Gastrocnemius medialis (tissue), 4 donors: Measurements from ENCODE around the gene ZNF350. TPM values are rescaled to one million over a fixed set of nuclear protein-coding genes. Genes with fewer than 3 reads are reported as not detected.

ENCODE experiments used
- ATAC-seq, 2 donors: fragments of 150-250 bp; one replicate each; pipeline ENCODE4 v1.9.1; 2016
- DNase-seq, 2 donors: peaks; one replicate each; pipeline ENCODE4 v3.0.0-alpha.2; 2019
- H3K27ac ChIP-seq, 4 donors: fragments of 200-600 bp; sonication (generic); 1 replicate in 1 of 4; 2 replicates in 3 of 4; pipeline ENCODE4 v1.5.1; 2016 to 2018; ENCODE audit warnings: mild to moderate bottlenecking in 2 of 4, moderate library complexity in 1 of 4
- H3K27me3 ChIP-seq, 3 donors: fragments of 200-600 bp; sonication (generic) in 2 of 3; 1 replicate in 1 of 3; 2 replicates in 2 of 3; pipeline versions ENCODE4 v1.5.1 to v1.6.0; 2016 to 2019; ENCODE audit warnings: mild to moderate bottlenecking in 1 of 3, moderate library complexity in 1 of 3
- H3K36me3 ChIP-seq, 2 donors: fragments of 200-600 bp; sonication (generic) in 1 of 2; one replicate each; pipeline ENCODE4 v1.5.1; 2017 to 2018
- H3K4me1 ChIP-seq, 2 donors: fragments of 200-600 bp; sonication (generic) in 1 of 2; one replicate each; pipeline ENCODE4 v1.5.1; 2016 to 2017; ENCODE audit warnings: mild to moderate bottlenecking in 2 of 2
- H3K4me3 ChIP-seq, 4 donors: fragments of 200-600 bp; sonication (generic) in 3 of 4; 1 replicate in 1 of 4; 2 replicates in 3 of 4; pipeline ENCODE4 v1.5.1; 2016 to 2019; ENCODE audit warnings: mild to moderate bottlenecking in 2 of 4
- H3K9me3 ChIP-seq, 3 donors: fragments of 200-600 bp; sonication (generic) in 2 of 3; 1 replicate in 1 of 3; 2 replicates in 2 of 3; pipeline ENCODE4 v1.5.1; 2016 to 2019
- CTCF ChIP-seq, 5 experiments: fragments of 450-650 bp in 3 of 5; fragments of 200-600 bp in 2 of 5; sonication (generic) in 2 of 5; IDR thresholded peaks in 4 of 5; conservative IDR thresholded peaks in 1 of 5; 1 replicate in 4 of 5; 2 replicates in 1 of 5; pipeline ENCODE4 v1.5.1; 2016 to 2019; ENCODE audit warnings: antibody characterized with exemption in 5 of 5, mild to moderate bottlenecking in 3 of 5, moderate library complexity in 3 of 5
- POLR2A ChIP-seq, 2 donors: fragments of 450-650 bp; IDR thresholded peaks; one replicate each; pipeline ENCODE4 v1.6.1; 2017; ENCODE audit warnings: antibody characterized with exemption in 2 of 2, mild to moderate bottlenecking in 2 of 2, moderate library complexity in 2 of 2
- in situ Hi-C, 4 donors: fragments of 200-750 bp; cut with MboI; loops; one replicate each; pipeline versions ENCODE4 v1.15.0 to v1.8.0; 2017; ENCODE audit warnings: low sequenced_read_pairs in 4 of 4
- intact Hi-C: fragments of 100-400 bp; cut with DNase I; formaldehyde crosslinking; loops from one replicate; pipeline ENCODE4 v1.15.1; 2023; ENCODE audit warnings: low total_unique reads
- total RNA-seq, 4 donors: library from RNA; depleted of rRNA; stranded (reverse); fragments of >200 nt; gene quantifications; one replicate each; pipeline versions ENCODE4 v1.1.0 to v1.2.3, GENCODE V29; 2016

ZNF350 gene
- total RNA-seq, 4 donors from 2014 or later = 1.7 to 6.0 (median 5.0) TPM

GRCh38 chr19:51931921-51932320 is 54.7 kb downstream of the ZNF350 start:
- Histone ChIP-seq H3K9me3 (peaks cover 0 to 22% (median 0%) of the 10 kb centered on the region in 3 donors), H3K27ac (no peak overlapping the region), H3K27me3 (no peaks in the 10 kb centered on the region), H3K36me3 (peaks cover 0 to 72% of the 10 kb centered on the region in 2 donors), H3K4me1 (peaks cover 5 to 11% of the 10 kb centered on the region in 2 donors), H3K4me3 (no peak overlapping the region)
- ATAC-seq (no peak), DNase-seq (no peak)
- intact Hi-C loops (no loop called here), in situ Hi-C loops (no loop called here)
- TF ChIP-seq POLR2A (IDR thresholded peaks at IDR 0.05) (no peak), CTCF (IDR thresholded peaks at IDR 0.05 in 4 of 5, conservative IDR thresholded peaks at IDR 0.05 in 1 of 5) (no peak)

DNA sequence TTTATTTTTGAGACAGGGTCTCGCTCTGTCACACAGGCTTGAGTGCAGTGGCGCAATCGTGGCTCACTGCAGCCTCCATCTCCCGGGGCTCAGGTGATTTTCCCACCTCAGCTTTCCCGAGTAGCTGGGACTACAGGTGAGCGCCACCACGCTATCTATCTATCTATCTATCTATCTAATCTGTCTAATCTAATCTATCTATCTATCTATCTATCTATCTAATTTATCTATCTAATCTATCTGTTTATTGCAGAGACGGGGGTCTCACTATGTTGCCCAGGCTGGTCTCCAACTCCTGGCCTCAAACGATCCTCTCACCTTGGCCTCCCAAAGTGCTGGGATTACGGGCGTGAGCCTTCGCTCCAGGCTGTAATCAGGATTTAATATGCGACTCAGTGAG is 58.8 kb downstream of the ZNF350 start:
- peak overlapping the region; percentile 73 to 95 (median 88) for H3K4me3 ChIP-seq
- DNase-seq (no peak), ATAC-seq (no peak)
- TF ChIP-seq CTCF (IDR thresholded peaks at IDR 0.05 in 4 of 5, conservative IDR thresholded peaks at IDR 0.05 in 1 of 5) (no peak), POLR2A (IDR thresholded peaks at IDR 0.05) (no peak)
- H3K27me3 ChIP-seq = no peaks in the 10 kb centered on the region
- intact Hi-C loops (loop anchor here (1.0 to 5.0 kb wide), 6 partner anchors 23 to 120 kb away; partner anchors contain the start of genes ZNF350, ZNF432, ZNF614 and ZNF615), in situ Hi-C loops (no loop called here)
- H3K27ac ChIP-seq = peak overlapping the region in 3 of 4 donors; percentile 76 to 91 (median 85)
- peaks cover 0 to 18% (median 5%) of the 10 kb centered on the region in 3 donors for H3K9me3 ChIP-seq
- H3K36me3 ChIP-seq = peaks cover 0 to 32% of the 10 kb centered on the region in 2 donors
- H3K4me1 ChIP-seq = peaks cover 5 to 11% of the 10 kb centered on the region in 2 donors

DNA sequence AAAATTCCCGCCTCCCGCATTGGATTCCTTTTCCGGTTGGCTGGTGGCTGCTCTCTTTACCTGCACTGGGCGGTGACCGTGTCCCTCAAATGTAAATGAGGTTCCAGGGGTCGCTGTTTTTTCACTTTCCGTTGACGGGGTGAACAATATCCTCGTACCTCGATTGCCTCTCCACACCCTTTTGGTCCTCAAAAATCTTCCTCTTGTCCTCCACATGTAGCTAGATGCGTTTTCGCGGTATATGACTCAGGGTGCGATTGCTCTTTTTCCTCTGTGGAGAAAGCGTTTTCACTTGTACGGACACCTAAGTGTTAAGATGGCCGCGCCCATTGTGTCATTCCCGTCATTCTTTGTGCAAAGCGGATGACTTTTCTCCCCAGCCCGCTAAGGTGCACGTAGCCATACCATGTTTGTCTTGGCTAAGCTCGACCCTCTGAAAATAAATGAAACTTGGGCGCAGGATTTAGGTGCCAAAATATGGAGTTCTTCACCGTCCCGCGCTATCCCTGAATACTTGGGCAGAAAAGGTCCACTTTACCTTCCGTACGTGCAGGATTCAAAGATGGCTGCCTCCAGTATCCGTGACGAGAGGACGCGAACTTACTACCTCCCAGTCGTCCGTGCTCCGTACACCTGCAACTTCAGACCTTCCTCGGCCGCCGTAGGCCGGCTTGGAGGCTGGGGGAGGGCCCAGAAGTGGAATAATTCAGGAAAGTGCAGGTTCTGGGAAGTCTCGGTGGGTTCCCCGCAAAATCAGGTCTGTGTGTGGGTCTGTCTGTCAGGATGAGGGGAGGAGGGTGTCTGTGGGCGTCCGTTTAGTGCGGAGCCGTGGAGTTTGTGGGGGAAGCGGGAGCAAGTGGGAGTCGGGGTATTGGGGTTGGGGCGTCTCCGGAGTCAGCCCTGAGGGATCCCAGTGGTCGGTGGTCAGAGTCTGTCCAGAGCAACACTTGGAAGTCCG is 59.6 kb downstream of the ZNF350 start, which contains the start of gene ZNF613:
TSS of gene ZNF613 (plus strand) at position 689 of the 958 bp plus-strand sequence. CDS start 8,749 bp downstream, outside the sequence.
- intact Hi-C loops = loop anchor here (1.0 to 5.0 kb wide), 6 partner anchors 22 to 121 kb away; partner anchors contain the start of genes ZNF350, ZNF432, ZNF614 and ZNF615
- peak in 2 of 5 experiments; percentile 35 for TF ChIP-seq CTCF (IDR thresholded peaks at IDR 0.05 in 4 of 5, conservative IDR thresholded peaks at IDR 0.05 in 1 of 5)
- no peak for TF ChIP-seq POLR2A (IDR thresholded peaks at IDR 0.05)

DNA sequence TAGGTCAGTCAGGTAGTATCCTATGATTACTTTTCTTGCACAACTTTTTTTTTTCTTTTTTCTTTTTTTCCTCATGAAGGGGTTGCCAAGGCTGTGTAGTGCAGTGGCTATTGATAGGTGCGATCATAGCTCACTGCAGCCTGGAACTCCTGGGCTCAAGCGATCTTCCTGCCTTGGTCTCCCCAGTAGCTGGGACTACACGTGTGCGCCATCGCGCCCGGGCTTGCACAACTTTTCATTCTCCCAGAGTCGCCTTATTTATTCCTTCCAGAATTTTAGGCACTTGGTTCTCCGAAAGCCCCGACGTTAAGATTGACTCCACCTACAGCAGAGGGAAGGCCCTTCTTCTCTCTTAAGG is 60.2 kb downstream of the ZNF350 start:
- DNase-seq (no peak), ATAC-seq (no peak)
- TF ChIP-seq CTCF (IDR thresholded peaks at IDR 0.05 in 4 of 5, conservative IDR thresholded peaks at IDR 0.05 in 1 of 5) (no peak), POLR2A (IDR thresholded peaks at IDR 0.05) (no peak)
- Histone ChIP-seq H3K27ac (peak overlapping the region; percentile 76 to 91 (median 86)), H3K4me3 (peak overlapping the region; percentile 73 to 95 (median 88)), H3K4me1 (peaks cover 5 to 11% of the 10 kb centered on the region in 2 donors), H3K36me3 (peaks cover 0 to 19% of the 10 kb centered on the region in 2 donors), H3K27me3 (no peaks in the 10 kb centered on the region), H3K9me3 (peaks cover 0 to 31% (median 16%) of the 10 kb centered on the region in 3 donors)
- in situ Hi-C loops (no loop called here), intact Hi-C loops (loop anchor here (5.0 kb wide), 1 partner anchor 101 kb away; the partner anchor contains the start of gene ZNF614)

More for the DNA sequence above, 59.6 kb downstream of the ZNF350 start, which contains the start of gene ZNF613:
- Histone ChIP-seq H3K27me3 (no peaks in the 10 kb centered on the region), H3K27ac (peak within 1 kb of the TSS; percentile 76 to 91 (median 86)), H3K4me1 (peaks cover 5 to 11% of the 10 kb centered on the region in 2 donors), H3K9me3 (peaks cover 0 to 25% (median 10%) of the 10 kb centered on the region in 3 donors), H3K36me3 (peaks cover 0 to 26% of the 10 kb centered on the region in 2 donors), H3K4me3 (peak within 1 kb of the TSS; percentile 73 to 95 (median 88))
- in situ Hi-C loops = no loop called here
- peak; percentile 95 for ATAC-seq
- DNase-seq = peak; percentile 78 to 83
